NCI-H510A treated with DMSO at 0.1 percent for 48 hours (cell line): ENCODE data around the gene LENG8.
A peak's percentile ranks its signal among the peaks of the same experiment; 100 is the strongest.
"Not testable (repeated sequence)": the region's sequence is repeated elsewhere in the genome, so short reads cannot be mapped to it uniquely, and the experiment has no call there.

ENCODE experiments used
- DNase-seq: peaks from one replicate; lab custom pipeline; 2025; lab: John Stamatoyannopoulos, UW

The LENG8 gene

GRCh38 chr19:54462047-54462654 lies 13.2 kb downstream of the LENG8 start:
- no peak for DNase-seq

- no peak for DNase-seq
These were observed 13.9 kb downstream of the LENG8 start for GRCh38 chr19:54462655-54463530.

GRCh38 chr19:54463531-54464043 lies 14.6 kb downstream of the LENG8 start, which contains the start of gene LENG9:
Gene LENG9 (minus strand): TSS chr19:54463778. CDS start chr19:54463526, 252 bp downstream.
- peak; percentile 62 for DNase-seq

- peak; percentile 47 for DNase-seq
These were observed 15.1 kb downstream of the LENG8 start for GRCh38 chr19:54464044-54464629.

- DNase-seq, result peak; percentile 51
These were observed 15.8 kb downstream of the LENG8 start for GRCh38 chr19:54464630-54465425.

- DNase-seq, result no peak
These were observed 16.6 kb downstream of the LENG8 start for GRCh38 chr19:54465426-54466109.

- not testable (repeated sequence) for DNase-seq
These were observed 17.1 kb downstream of the LENG8 start for GRCh38 chr19:54466110-54466480.

- DNase-seq, result no peak
These were observed 20.5 kb downstream of the LENG8 start for GRCh38 chr19:54469496-54469934.

- DNase-seq, result no peak
These were observed 21.4 kb downstream of the LENG8 start for GRCh38 chr19:54470276-54470887.

- no peak for DNase-seq
These were observed 22.2 kb downstream of the LENG8 start for GRCh38 chr19:54470991-54471782.

GRCh38 chr19:54473071-54473891 lies 24.3 kb downstream of the LENG8 start, which contains the start of gene CDC42EP5:
Gene CDC42EP5 (minus strand): TSS chr19:54473296. CDS start chr19:54465547, 7,749 bp downstream.
- DNase-seq, result no peak

- no peak for DNase-seq
These were observed 24.9 kb downstream of the LENG8 start for GRCh38 chr19:54473892-54474372.

GRCh38 chr19:54475706-54476105 lies 26.7 kb downstream of the LENG8 start:
- no peak for DNase-seq

- no peak for DNase-seq
These were observed 28.7 kb downstream of the LENG8 start for GRCh38 chr19:54477650-54478049.

- DNase-seq, result peak; percentile 12
These were observed 29.8 kb downstream of the LENG8 start for GRCh38 chr19:54478677-54479266.

GRCh38 chr19:54480051-54480450 lies 31.1 kb downstream of the LENG8 start:
- DNase-seq, result no peak

- DNase-seq, result no peak
These were observed 32.4 kb downstream of the LENG8 start for GRCh38 chr19:54481326-54481930.

- no peak for DNase-seq
These were observed 33.9 kb downstream of the LENG8 start for GRCh38 chr19:54482889-54483288.
